Body of pancreas (tissue), 4 donors: Measurements from ENCODE around the gene BRAF.

ENCODE experiments used
- CTCF ChIP-seq, 7 experiments: fragments of 450-650 bp in 4 of 7; fragments of 200-600 bp in 3 of 7; sonication (generic) in 3 of 7; IDR thresholded peaks; one replicate each; pipeline ENCODE4 v1.5.1; 2016 to 2019; ENCODE audit warnings: antibody characterized with exemption in 7 of 7
- POLR2A ChIP-seq, 3 donors: fragments of 450-650 bp; IDR thresholded peaks; one replicate each; pipeline ENCODE4 v1.6.1; 2016; ENCODE audit warnings: antibody characterized with exemption in 3 of 3, mild to moderate bottlenecking in 2 of 3

- no peak for TF ChIP-seq CTCF (IDR thresholded peaks at IDR 0.05)
- no peak for TF ChIP-seq POLR2A (IDR thresholded peaks at IDR 0.05)
Observed at GRCh38 chr7:140914083-140914482, 10.6 kb downstream of the BRAF start.
